SK-N-SH treated with all-trans-retinoic acid at 6 μM for 48 hours (cell line): ENCODE data around the gene PRKCE.

Source experiments
- ATAC-seq: fragments of 200-7000 bp; cut with Tn5 transposase; 3 replicates; pipeline ENCODE4 v1.9.1; 2020; ENCODE audit warnings: mild to moderate bottlenecking, moderate library complexity
- BACH2 ChIP-seq: fragments of 250-450 bp; sonication (Bioruptor Pico); IDR thresholded peaks from 2 replicates; pipeline ENCODE4 v1.9.0; 2021; ENCODE audit warnings: mild to moderate bottlenecking, borderline replicate concordance
- CREB5 ChIP-seq: fragments of 250-450 bp; sonication (Bioruptor Pico); IDR thresholded peaks from 2 replicates; pipeline ENCODE4 v1.5.1; 2020; ENCODE audit warnings: low read depth, mild to moderate bottlenecking, moderate library complexity
- CSDC2 ChIP-seq: fragments of 250-450 bp; sonication (Bioruptor Pico); IDR thresholded peaks from 2 replicates; pipeline ENCODE4 v1.5.0; 2020; ENCODE audit warnings: mild to moderate bottlenecking, moderate library complexity
- CSRNP3 ChIP-seq: fragments of 250-450 bp; sonication (Bioruptor Pico); IDR thresholded peaks from 2 replicates; pipeline ENCODE4 v1.5.1; 2021; ENCODE audit warnings: mild to moderate bottlenecking, moderate library complexity
- ESRRG ChIP-seq: fragments of 250-450 bp; sonication (Bioruptor Pico); IDR thresholded peaks from 2 replicates; pipeline ENCODE4 v1.6.1; 2021; ENCODE audit warnings: mild to moderate bottlenecking
- GLIS3 ChIP-seq: fragments of 250-450 bp; sonication (Bioruptor Pico); IDR thresholded peaks from 2 replicates; pipeline ENCODE4 v1.5.0; 2020; ENCODE audit warnings: mild to moderate bottlenecking, moderate library complexity
- ISL1 ChIP-seq: fragments of 250-450 bp; sonication (Bioruptor Pico); IDR thresholded peaks from 2 replicates; pipeline ENCODE4 v2.1.2; 2022; ENCODE audit warnings: mild to moderate bottlenecking, moderate library complexity
- OSR1 ChIP-seq: fragments of 250-450 bp; sonication (Bioruptor Pico); IDR thresholded peaks from 2 replicates; pipeline ENCODE4 v1.8.0; 2022; ENCODE audit warnings: moderate library complexity, mild to moderate bottlenecking, inconsistent platforms
- PATZ1 ChIP-seq: fragments of 250-450 bp; sonication (Bioruptor Pico); IDR thresholded peaks from 2 replicates; pipeline ENCODE4 v1.8.0; 2020; ENCODE audit warnings: mild to moderate bottlenecking, moderate library complexity, borderline replicate concordance
- PPARA ChIP-seq: fragments of 250-450 bp; sonication (Bioruptor Pico); IDR thresholded peaks from 2 replicates; pipeline ENCODE4 v1.5.0; 2020; ENCODE audit warnings: mild to moderate bottlenecking, borderline replicate concordance
- SNAI2 ChIP-seq: fragments of 250-450 bp; sonication (Bioruptor Pico); IDR thresholded peaks from 2 replicates; pipeline ENCODE4 v1.5.0; 2020; ENCODE audit warnings: mild to moderate bottlenecking, moderate library complexity
- ZC3H10 ChIP-seq: fragments of 250-450 bp; sonication (Bioruptor Pico); IDR thresholded peaks from 2 replicates; pipeline ENCODE4 v1.5.1; 2021; ENCODE audit warnings: mild to moderate bottlenecking, moderate library complexity
- ZFP3 ChIP-seq: fragments of 250-450 bp; sonication (Bioruptor Pico); IDR thresholded peaks from 2 replicates; pipeline ENCODE4 v1.5.0; 2020; ENCODE audit warnings: mild to moderate bottlenecking, moderate library complexity
- ZNF70 ChIP-seq: fragments of 450-650 bp; formaldehyde crosslinking; IDR thresholded peaks from 2 replicates; pipeline ENCODE4 v1.5.0; 2020; ENCODE audit warnings: mild to moderate bottlenecking, moderate library complexity
- TF ChIP-seq, protein P1 (sequence below): fragments of 250-450 bp; sonication (Bioruptor Pico); IDR thresholded peaks from 2 replicates; pipeline ENCODE4 v1.8.0; 2021; ENCODE audit warnings: low read depth, mild to moderate bottlenecking, moderate library complexity, borderline replicate concordance

Gene PRKCE

GRCh38 chr2:45651415-45652089, at the start of gene PRKCE:
Gene PRKCE (plus strand): TSS chr2:45651675.
- TF ChIP-seq SNAI2 (CRISPR knock-in tag) = no peak
- no peak for TF ChIP-seq ZFP3 (CRISPR knock-in tag)
- TF ChIP-seq CREB5 (CRISPR knock-in tag) = no peak
- TF ChIP-seq PATZ1 (CRISPR knock-in tag) = no peak
- TF ChIP-seq PPARA (CRISPR knock-in tag) = no peak
- peak; percentile 48 for ATAC-seq

DNA sequence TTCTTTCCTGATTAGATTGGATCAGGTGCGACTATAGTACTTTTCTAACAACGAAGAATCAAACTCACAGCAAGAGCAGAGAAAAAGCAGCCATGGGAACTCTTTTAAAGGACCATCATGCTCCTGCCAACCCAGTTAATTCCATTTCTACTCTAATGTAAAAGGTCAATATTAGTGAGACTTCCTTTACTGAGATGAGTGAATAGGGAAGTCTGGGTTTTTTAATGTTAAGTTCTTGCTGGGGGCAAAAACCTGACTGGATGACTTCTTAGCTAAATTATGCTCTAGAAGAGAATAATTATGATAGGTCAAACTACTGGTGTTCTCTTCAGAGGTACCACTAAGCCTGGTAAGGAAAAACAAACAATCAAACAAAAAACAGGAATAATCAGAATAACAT, 48.9 kb upstream of the PRKCE start:
- no peak for ATAC-seq
- no peak for TF ChIP-seq ZNF70 (CRISPR knock-in tag)
- TF ChIP-seq BACH2 (CRISPR knock-in tag) = no peak
- TF ChIP-seq ZC3H10 (CRISPR knock-in tag) = no peak
- no peak for TF ChIP-seq CSRNP3 (CRISPR knock-in tag)
- no peak for TF ChIP-seq CSDC2 (CRISPR knock-in tag)

DNA sequence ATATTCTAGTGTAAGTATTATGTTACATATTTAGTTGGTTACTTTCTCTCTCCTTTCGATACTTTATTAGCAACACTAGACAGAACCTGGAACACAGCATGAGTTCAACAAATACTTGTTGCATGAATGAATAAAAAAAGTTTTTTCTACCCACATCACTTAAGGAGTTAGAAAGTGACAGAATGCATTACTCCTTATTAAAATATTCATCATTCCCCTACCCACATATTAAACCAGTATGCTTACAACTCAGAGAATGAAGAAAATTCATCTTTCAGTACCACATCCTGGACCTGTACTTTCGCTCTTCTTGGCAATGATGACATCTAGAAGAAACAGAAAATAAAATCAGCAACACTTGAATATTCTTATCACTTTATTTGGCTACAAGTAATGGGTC, 46.4 kb upstream of the PRKCE start:
- ATAC-seq = no peak
- TF ChIP-seq PATZ1 (CRISPR knock-in tag) (no peak), CREB5 (CRISPR knock-in tag) (no peak), PPARA (CRISPR knock-in tag) (no peak), OSR1 (CRISPR knock-in tag) (no peak), ISL1 (CRISPR knock-in tag) (no peak)

DNA sequence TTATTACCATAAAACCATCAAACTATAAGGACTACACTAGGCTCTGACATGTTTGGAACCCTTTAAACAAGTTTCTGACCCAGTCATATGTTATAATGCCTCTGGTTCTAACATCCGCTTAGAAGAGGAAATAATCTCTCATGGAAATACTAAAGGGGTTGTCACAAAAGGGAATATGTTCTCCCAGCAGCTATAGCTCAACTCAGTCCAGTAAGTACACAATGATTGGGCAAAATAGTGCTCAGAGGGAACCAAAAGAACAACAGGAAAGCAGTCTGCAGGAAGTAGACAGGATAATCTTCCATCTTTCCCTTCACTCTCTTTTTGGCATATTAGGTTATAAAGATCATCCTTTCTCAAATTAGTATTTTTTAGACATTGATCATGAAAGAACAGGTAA, 44.7 kb upstream of the PRKCE start:
- TF ChIP-seq ESRRG (no peak), CSRNP3 (CRISPR knock-in tag) (no peak), GLIS3 (CRISPR knock-in tag) (no peak), PATZ1 (CRISPR knock-in tag) (no peak), CREB5 (CRISPR knock-in tag) (no peak)
- TF ChIP-seq, protein P1, sequence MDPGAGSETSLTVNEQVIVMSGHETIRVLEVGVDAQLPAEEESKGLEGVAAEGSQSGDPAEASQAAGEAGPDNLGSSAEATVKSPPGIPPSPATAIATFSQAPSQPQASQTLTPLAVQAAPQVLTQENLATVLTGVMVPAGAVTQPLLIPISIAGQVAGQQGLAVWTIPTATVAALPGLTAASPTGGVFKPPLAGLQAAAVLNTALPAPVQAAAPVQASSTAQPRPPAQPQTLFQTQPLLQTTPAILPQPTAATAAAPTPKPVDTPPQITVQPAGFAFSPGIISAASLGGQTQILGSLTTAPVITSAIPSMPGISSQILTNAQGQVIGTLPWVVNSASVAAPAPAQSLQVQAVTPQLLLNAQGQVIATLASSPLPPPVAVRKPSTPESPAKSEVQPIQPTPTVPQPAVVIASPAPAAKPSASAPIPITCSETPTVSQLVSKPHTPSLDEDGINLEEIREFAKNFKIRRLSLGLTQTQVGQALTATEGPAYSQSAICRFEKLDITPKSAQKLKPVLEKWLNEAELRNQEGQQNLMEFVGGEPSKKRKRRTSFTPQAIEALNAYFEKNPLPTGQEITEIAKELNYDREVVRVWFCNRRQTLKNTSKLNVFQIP (CRISPR knock-in tag) = no peak
- no peak for ATAC-seq
